ENCODE data around the gene PCNA. TPM values are rescaled to one million over a fixed set of nuclear protein-coding genes. Genes with fewer than 3 reads are reported as not detected.

The PCNA gene
- total RNA-seq, 1 experiment from 2014 or later = 273 TPM

- CTCF ChIA-PET = interaction anchor here (1.3 to 1.6 kb wide), 2 partner anchors 16 to 54 kb away, joined by 3 to 4 read pairs; partner anchors contain the start of gene CDS2
- TF ChIP-seq EZH2 (IDR thresholded peaks at IDR 0.05) (no peak), ZFX (IDR thresholded peaks at IDR 0.05) (peak; percentile 61), REST (IDR thresholded peaks at IDR 0.05; ENCODE audit: low read depth) (no peak), POLR2A (IDR thresholded peaks at IDR 0.05; ENCODE audit: borderline replicate concordance, extremely low read depth, insufficient read depth, insufficient read length) (no peak), POLR2AphosphoS5 (IDR thresholded peaks at IDR 0.05; ENCODE audit: low read depth, low read length) (peak; percentile 75), YY1 (IDR thresholded peaks at IDR 0.05; ENCODE audit: extremely low read depth, insufficient replicate concordance, low read depth, low read length) (no peak), CBX3 (IDR thresholded peaks at IDR 0.05; ENCODE audit: low read depth) (peak; percentile 80), EZH2phosphoT487 (IDR thresholded peaks at IDR 0.05; ENCODE audit: borderline replicate concordance) (no peak), FOSL1 (IDR thresholded peaks at IDR 0.05; ENCODE audit: low read depth) (no peak), TCF7L2 (IDR thresholded peaks at IDR 0.05; ENCODE audit: borderline replicate concordance, extremely low read depth, insufficient read depth, insufficient read length) (no peak), ZBTB33 (IDR thresholded peaks at IDR 0.05; ENCODE audit: extremely low read depth, insufficient replicate concordance, low read length) (no peak), CTCF (IDR thresholded peaks at IDR 0.05 in 2 of 3, conservative IDR thresholded peaks at IDR 0.05 in 1 of 3; ENCODE audit: borderline replicate concordance in 1 of 3, insufficient read depth in 1 of 3, low read depth in 2 of 3, low read length in 2 of 3) (no peak), MAX (IDR thresholded peaks at IDR 0.05) (0 out of 2 replicates have a peak, but pooled peaks have one; percentile 41), JUND (IDR thresholded peaks at IDR 0.05) (no peak), SIN3A (IDR thresholded peaks at IDR 0.05; ENCODE audit: low read depth) (no peak), ELF1 (IDR thresholded peaks at IDR 0.05; ENCODE audit: borderline replicate concordance, low read depth) (no peak), CEBPB (IDR thresholded peaks at IDR 0.05; ENCODE audit: low read depth) (no peak), RAD21 (IDR thresholded peaks at IDR 0.05; ENCODE audit: low read depth) (no peak)
Observed at GRCh38 chr20:5072756-5073659, 46.8 kb downstream of the PCNA start.

More at GRCh38 chr20:5072756-5073659, 46.8 kb downstream of the PCNA start:
- H3K9me2 ChIP-seq (ENCODE audit: insufficient read depth) = no peaks in the 10 kb centered on the region
- no TSS peak for BruUV-seq (replicated peaks)
- peak overlapping the region; percentile 52 for H3K9ac ChIP-seq (ENCODE audit: low read length)
- POLR2A ChIA-PET = interaction anchor here (1.0 kb wide), 2 partner anchors 8 to 13 kb away, joined by 3 to 4 read pairs; no protein-coding TSS in a partner anchor
- ATAC-seq (peak; percentile 99), DNase-seq (ENCODE audit: low read depth, low spot score) (peak; percentile 69)
- peak overlapping the region; percentile 71 for H3K4me2 ChIP-seq (ENCODE audit: low read length)
- peak overlapping the region in 1 of 2 experiments; percentile 20; a peak in 2 of 4 replicates for H3K4me3 ChIP-seq (replicated peaks in 1 of 2; ENCODE audit: low read depth in 1 of 2, low read length in 2 of 2)
- H4K20me1 ChIP-seq (ENCODE audit: insufficient read depth) = no peaks in the 10 kb centered on the region
- no peaks in the 10 kb centered on the region for H3K9me3 ChIP-seq (ENCODE audit: control insufficient read depth in 1 of 2, insufficient read depth in 1 of 2, low read depth in 1 of 2, low read length in 2 of 2)
- H3K36me3 ChIP-seq (ENCODE audit: control insufficient read depth in 1 of 2, insufficient read depth in 2 of 2, low read length in 2 of 2) = no peaks in the 10 kb centered on the region
- H3K4me1 ChIP-seq (ENCODE audit: control insufficient read depth in 1 of 2, insufficient read depth in 2 of 2, low read length in 2 of 2) = peaks cover 22 to 23% of the 10 kb centered on the region in 2 experiments
- H2AFZ ChIP-seq (ENCODE audit: low read depth, low read length, poor library complexity, severe bottlenecking) = no peak overlapping the region
- H3K79me2 ChIP-seq (ENCODE audit: insufficient read depth, low read length) = no peaks in the 10 kb centered on the region
- H3K27me3 ChIP-seq (ENCODE audit: insufficient read depth, low read length) = no peaks in the 10 kb centered on the region
- RAD21 ChIA-PET (ENCODE audit: low non-redundant PET in 1 of 2, low total read pairs in 2 of 2, uncharacterized antibody in 2 of 2, unreplicated experiment in 2 of 2) = no interaction called here
- H3K27ac ChIP-seq (ENCODE audit: low read depth, low read length) = peak overlapping the region; percentile 42
- intact Hi-C loops (cut with micrococcal nuclease) = no loop called here
